ENCODE data around the gene NEAT1.

DNA sequence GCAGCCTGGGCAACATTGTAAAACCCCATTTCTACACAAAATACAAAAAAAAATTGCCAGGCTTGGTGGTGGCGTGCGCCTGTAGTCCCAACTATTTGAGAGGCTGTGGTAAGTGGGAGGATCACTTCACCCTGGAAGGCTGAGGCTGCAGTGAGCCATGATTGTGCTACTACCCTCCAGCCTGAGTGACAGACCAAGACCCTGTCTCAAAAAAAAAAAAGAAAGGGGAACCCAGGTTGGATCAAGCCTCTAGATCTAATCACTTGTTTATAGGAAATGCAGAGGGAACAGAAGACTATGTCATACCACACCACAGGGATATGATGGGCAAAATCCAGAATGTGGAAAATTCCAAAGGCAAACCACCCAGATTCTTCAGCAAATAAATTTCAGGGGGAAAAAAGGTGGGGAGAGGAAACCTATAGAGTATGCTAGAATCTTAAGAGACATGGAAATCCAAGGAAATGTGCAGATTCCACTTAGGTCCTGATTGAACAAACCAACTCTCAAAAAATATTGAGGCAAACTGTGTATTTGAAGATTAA lies 59.8 kb downstream of the NEAT1 start:
- TF ChIP-seq, protein P1, sequence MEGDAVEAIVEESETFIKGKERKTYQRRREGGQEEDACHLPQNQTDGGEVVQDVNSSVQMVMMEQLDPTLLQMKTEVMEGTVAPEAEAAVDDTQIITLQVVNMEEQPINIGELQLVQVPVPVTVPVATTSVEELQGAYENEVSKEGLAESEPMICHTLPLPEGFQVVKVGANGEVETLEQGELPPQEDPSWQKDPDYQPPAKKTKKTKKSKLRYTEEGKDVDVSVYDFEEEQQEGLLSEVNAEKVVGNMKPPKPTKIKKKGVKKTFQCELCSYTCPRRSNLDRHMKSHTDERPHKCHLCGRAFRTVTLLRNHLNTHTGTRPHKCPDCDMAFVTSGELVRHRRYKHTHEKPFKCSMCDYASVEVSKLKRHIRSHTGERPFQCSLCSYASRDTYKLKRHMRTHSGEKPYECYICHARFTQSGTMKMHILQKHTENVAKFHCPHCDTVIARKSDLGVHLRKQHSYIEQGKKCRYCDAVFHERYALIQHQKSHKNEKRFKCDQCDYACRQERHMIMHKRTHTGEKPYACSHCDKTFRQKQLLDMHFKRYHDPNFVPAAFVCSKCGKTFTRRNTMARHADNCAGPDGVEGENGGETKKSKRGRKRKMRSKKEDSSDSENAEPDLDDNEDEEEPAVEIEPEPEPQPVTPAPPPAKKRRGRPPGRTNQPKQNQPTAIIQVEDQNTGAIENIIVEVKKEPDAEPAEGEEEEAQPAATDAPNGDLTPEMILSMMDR (IDR thresholded peaks at IDR 0.05), result no peak
- TF ChIP-seq POLR2A (IDR thresholded peaks at IDR 0.05), result no peak

Data from esophagus squamous epithelium (tissue), 4 donors.